Measurements from ENCODE around the gene TMSB10. TPM values are rescaled to one million over a fixed set of nuclear protein-coding genes. Genes with fewer than 3 reads are reported as not detected.

The TMSB10 gene
- total and polyA plus RNA-seq, 2 of the 13 experiments (the other 11 are each of a cell fraction or from before 2014, with no cell fraction given): 665 to 708 TPM

DNA sequence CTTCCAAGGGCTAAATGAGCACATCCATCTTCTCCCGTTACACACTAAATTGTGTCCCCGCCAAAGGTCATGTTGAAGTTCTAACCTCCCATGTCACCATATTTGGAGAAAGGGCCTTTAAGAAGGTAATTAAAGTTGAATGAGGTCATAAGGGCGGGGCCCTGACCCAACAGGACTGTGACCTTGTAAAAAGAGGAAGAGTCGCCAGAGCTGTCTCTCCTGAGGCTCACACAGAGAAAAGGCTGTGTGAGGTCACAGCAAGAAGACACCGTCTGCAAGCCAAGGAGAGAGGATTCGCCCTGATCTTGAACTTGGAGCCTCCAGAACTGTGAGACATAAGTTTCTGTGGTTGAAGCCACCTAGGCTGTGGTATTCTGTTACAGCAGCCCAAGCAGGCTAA, 48.7 kb upstream of the TMSB10 start (continued):
- TF ChIP-seq ZNF703 (CRISPR knock-in tag; IDR thresholded peaks at IDR 0.05; ENCODE audit: borderline replicate concordance): no peak

DNA sequence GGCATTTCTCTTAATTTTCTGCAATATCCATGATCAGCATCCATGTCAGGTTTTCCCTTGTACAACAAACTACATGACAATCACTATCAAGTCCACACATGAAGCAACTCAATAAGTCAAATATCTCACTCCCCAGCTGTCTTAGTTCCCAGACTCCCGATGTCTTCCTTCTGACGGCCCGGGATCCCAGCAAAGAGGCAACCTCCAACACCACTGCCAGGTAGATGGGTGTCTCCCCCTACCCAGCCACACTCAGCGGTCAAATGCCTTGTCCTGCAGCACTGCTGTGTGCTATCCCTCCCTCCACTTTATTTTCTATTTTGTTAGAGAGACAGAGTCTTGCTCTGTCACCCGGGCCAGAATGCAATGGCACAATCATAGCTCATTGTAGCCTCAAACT, 47.9 kb upstream of the TMSB10 start:
- Histone ChIP-seq H4K20me1 (ENCODE audit: insufficient read depth, low read length) (no peaks in the 10 kb centered on the region), H3K4me2 (ENCODE audit: low read depth, low read length) (no peak overlapping the region), H3K79me2 (ENCODE audit: insufficient read depth, low read length) (no peaks in the 10 kb centered on the region), H3K4me1 (ENCODE audit: insufficient read depth, low read length) (no peaks in the 10 kb centered on the region), H3K4me3 (replicated peaks in 1 of 3; ENCODE audit: insufficient read depth in 1 of 3, low read depth in 2 of 3, low read length in 3 of 3) (no peak overlapping the region), H3K27me3 (ENCODE audit: control insufficient read depth in 1 of 2, insufficient read depth in 2 of 2, low read length in 2 of 2) (peaks cover 0 to 26% of the 10 kb centered on the region in 2 experiments; a peak in 3 of 5 replicates), H2AFZ (ENCODE audit: low read length) (no peak overlapping the region), H3K27ac (ENCODE audit: extremely low read length, insufficient read depth, low read length) (no peak overlapping the region), H3K36me3 (replicated peaks in 1 of 2; ENCODE audit: control insufficient read depth in 1 of 2, insufficient read depth in 2 of 2, low read length in 2 of 2) (no peaks in the 10 kb centered on the region), H3K9ac (ENCODE audit: insufficient read depth, low read depth, low read length) (no peak overlapping the region), H3K9me3 (ENCODE audit: low read length) (no peaks in the 10 kb centered on the region; the same call in 1 of the 2 replicates)
- FAIRE-seq (no peak), ATAC-seq (no peak), DNase-seq (ENCODE audit: low spot score) (no peak)
- 22% methylated on average over 5 of the region's 5 CpGs for WGBS (ENCODE audit: low lambda C conversion rate)
- BruUV-seq (replicated peaks): no TSS peak
- POLR2A ChIA-PET: no interaction called here
- intact Hi-C loops (cut with micrococcal nuclease; ENCODE audit: unreplicated experiment) (no loop called here), in situ Hi-C loops (cut with HindIII; ENCODE audit: extremely low pct_ligation_motif_present, low pct_unique_long_range_greater_than_20kb) (no loop called here)
- CTCF ChIA-PET (ENCODE audit: low intra/inter-chr PET ratio, low total read pairs): no interaction called here
- TF ChIP-seq FLYWCH1 (CRISPR knock-in tag; IDR thresholded peaks at IDR 0.05) (no peak), ZFX (CRISPR knock-in tag; IDR thresholded peaks at IDR 0.05; ENCODE audit: low read depth) (no peak), SRSF9 (IDR thresholded peaks at IDR 0.05; ENCODE audit: borderline replicate concordance, insufficient read depth, low read depth, low read length, poor library complexity, severe bottlenecking) (no peak), CHD2 (IDR thresholded peaks at IDR 0.05; ENCODE audit: low read depth, low read length) (no peak), U2AF2 (IDR thresholded peaks at IDR 0.05; ENCODE audit: low read depth, low read length) (no peak), YEATS4 (CRISPR knock-in tag; IDR thresholded peaks at IDR 0.05; ENCODE audit: borderline replicate concordance) (no peak), MTA1 (CRISPR knock-in tag; IDR thresholded peaks at IDR 0.05; ENCODE audit: borderline replicate concordance) (no peak), ZNF260 (CRISPR knock-in tag; IDR thresholded peaks at IDR 0.05; ENCODE audit: borderline replicate concordance, low read depth) (no peak), ZSCAN29 (CRISPR knock-in tag; conservative IDR thresholded peaks at IDR 0.05) (no peak), PAF1 (CRISPR knock-in tag; IDR thresholded peaks at IDR 0.05) (no peak), ZSCAN12 (CRISPR knock-in tag; IDR thresholded peaks at IDR 0.05) (no peak), ZNF274 (CRISPR knock-in tag; IDR thresholded peaks at IDR 0.05) (no peak), ZNF350 (CRISPR knock-in tag; IDR thresholded peaks at IDR 0.05; ENCODE audit: borderline replicate concordance, low read depth) (no peak), ZNF101 (CRISPR knock-in tag; IDR thresholded peaks at IDR 0.05; ENCODE audit: borderline replicate concordance, low read depth) (no peak), KMT2A (CRISPR knock-in tag; IDR thresholded peaks at IDR 0.05) (no peak), TCF12 (IDR thresholded peaks at IDR 0.05) (no peak), TCF12 (CRISPR knock-in tag; IDR thresholded peaks at IDR 0.05) (no peak)
- TF ChIP-seq, protein P1, sequence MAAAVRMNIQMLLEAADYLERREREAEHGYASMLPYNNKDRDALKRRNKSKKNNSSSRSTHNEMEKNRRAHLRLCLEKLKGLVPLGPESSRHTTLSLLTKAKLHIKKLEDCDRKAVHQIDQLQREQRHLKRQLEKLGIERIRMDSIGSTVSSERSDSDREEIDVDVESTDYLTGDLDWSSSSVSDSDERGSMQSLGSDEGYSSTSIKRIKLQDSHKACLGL (CRISPR knock-in tag; IDR thresholded peaks at IDR 0.05): no peak
- TF ChIP-seq, protein P2, sequence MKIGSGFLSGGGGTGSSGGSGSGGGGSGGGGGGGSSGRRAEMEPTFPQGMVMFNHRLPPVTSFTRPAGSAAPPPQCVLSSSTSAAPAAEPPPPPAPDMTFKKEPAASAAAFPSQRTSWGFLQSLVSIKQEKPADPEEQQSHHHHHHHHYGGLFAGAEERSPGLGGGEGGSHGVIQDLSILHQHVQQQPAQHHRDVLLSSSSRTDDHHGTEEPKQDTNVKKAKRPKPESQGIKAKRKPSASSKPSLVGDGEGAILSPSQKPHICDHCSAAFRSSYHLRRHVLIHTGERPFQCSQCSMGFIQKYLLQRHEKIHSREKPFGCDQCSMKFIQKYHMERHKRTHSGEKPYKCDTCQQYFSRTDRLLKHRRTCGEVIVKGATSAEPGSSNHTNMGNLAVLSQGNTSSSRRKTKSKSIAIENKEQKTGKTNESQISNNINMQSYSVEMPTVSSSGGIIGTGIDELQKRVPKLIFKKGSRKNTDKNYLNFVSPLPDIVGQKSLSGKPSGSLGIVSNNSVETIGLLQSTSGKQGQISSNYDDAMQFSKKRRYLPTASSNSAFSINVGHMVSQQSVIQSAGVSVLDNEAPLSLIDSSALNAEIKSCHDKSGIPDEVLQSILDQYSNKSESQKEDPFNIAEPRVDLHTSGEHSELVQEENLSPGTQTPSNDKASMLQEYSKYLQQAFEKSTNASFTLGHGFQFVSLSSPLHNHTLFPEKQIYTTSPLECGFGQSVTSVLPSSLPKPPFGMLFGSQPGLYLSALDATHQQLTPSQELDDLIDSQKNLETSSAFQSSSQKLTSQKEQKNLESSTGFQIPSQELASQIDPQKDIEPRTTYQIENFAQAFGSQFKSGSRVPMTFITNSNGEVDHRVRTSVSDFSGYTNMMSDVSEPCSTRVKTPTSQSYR (CRISPR knock-in tag; IDR thresholded peaks at IDR 0.05; ENCODE audit: borderline replicate concordance): no peak
- TF ChIP-seq, protein P3, sequence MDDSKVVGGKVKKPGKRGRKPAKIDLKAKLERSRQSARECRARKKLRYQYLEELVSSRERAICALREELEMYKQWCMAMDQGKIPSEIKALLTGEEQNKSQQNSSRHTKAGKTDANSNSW (CRISPR knock-in tag; IDR thresholded peaks at IDR 0.05; ENCODE audit: borderline replicate concordance): no peak

Measured in HepG2 (cell line).